HepG2 (cell line): ENCODE results near the gene HTR3B. TPM values are rescaled to one million over a fixed set of nuclear protein-coding genes. Genes with fewer than 3 reads are reported as not detected.
A peak's percentile ranks its signal among the peaks of the same experiment; 100 is the strongest.

Experiments used
- ATAC-seq: fragments of 200-7000 bp; cut with Tn5 transposase; 3 replicates; pipeline ENCODE4 v1.9.1; 2020; ENCODE audit warnings: mild to moderate bottlenecking, moderate library complexity
- BruUV-seq: library from RNA; stranded (reverse); fragments of 400-500 nt; replicated peaks from 2 replicates; lab custom pipeline; 2021; lab: Mats Ljungman, UMichigan
- CTCF ChIA-PET: fragments of 300-600 bp; formaldehyde crosslinking; extraction: SDS; loops from one replicate; lab custom pipeline; 2021; ENCODE audit warnings: low total read pairs, inconsistent platforms, low intra/inter-chr PET ratio; lab: Yijun Ruan, JAX
- POLR2A ChIA-PET: fragments of 350-600 bp; sonication (Branson Sonifier 250); formaldehyde crosslinking; loops from one replicate; lab custom pipeline; 2020; ENCODE audit warnings: antibody characterized with exemption, inconsistent platforms; lab: Yijun Ruan, JAX
- DNase-seq: peaks from one replicate; pipeline ENCODE4 v3.0.0-alpha.2; 2015; ENCODE audit warnings: low spot score
- FAIRE-seq: peaks from 3 replicates; lab custom pipeline; 2011; peaks lifted over from hg19 to GRCh38; lab: Jason Lieb, UNC
- H2AFZ ChIP-seq: one replicate; pipeline ENCODE4 v1.6.1; 2011; ENCODE audit warnings: low read length, inconsistent platforms
- H3K27ac ChIP-seq: fragments of 300-600 bp; 3 replicates; pipeline ENCODE4 v1.8.0; 2011; ENCODE audit warnings: mixed run types, mild to moderate bottlenecking, mixed read lengths, low read length, inconsistent platforms; ENCODE audit not compliant: insufficient read depth; ENCODE audit errors: extremely low read length
- H3K27me3 ChIP-seq, 2 experiments: fragments of 200-600 bp in 1 of 2; 2 replicates in 1 of 2; 3 replicates in 1 of 2; pipeline versions ENCODE4 v1.6.0 to v1.8.0; 2011; ENCODE audit warnings: low read length in 2 of 2, mild to moderate bottlenecking in 2 of 2, moderate library complexity in 2 of 2, inconsistent platforms in 1 of 2; ENCODE audit not compliant: insufficient read depth in 2 of 2, control insufficient read depth in 1 of 2
- H3K36me3 ChIP-seq, 2 experiments: fragments of 200-600 bp in 1 of 2; replicated peaks in 1 of 2; 2 replicates in 1 of 2; 3 replicates in 1 of 2; pipeline versions ENCODE4 v1.5.1 to v1.8.0; 2011; ENCODE audit warnings: low read length in 2 of 2, inconsistent platforms in 1 of 2; ENCODE audit not compliant: insufficient read depth in 2 of 2, control insufficient read depth in 1 of 2
- H3K4me1 ChIP-seq: 2 replicates; pipeline ENCODE4 v1.5.1; 2012; ENCODE audit warnings: low read length, inconsistent platforms; ENCODE audit not compliant: insufficient read depth
- H3K4me2 ChIP-seq: 2 replicates; pipeline ENCODE4 v1.6.0; 2011; ENCODE audit warnings: low read depth, low read length, inconsistent platforms
- H3K4me3 ChIP-seq, 3 experiments: fragments of 200-600 bp in 1 of 3; sonication (generic), shearing (Covaris generic) in 1 of 3; replicated peaks in 1 of 3; 2 replicates each; pipeline ENCODE4 v1.5.1; 2011 to 2016; ENCODE audit warnings: low read length in 3 of 3, inconsistent platforms in 2 of 3, low read depth in 2 of 3, mild to moderate bottlenecking in 2 of 3, control low read depth in 1 of 3, mixed read lengths in 1 of 3; ENCODE audit not compliant: insufficient read depth in 1 of 3
- H3K79me2 ChIP-seq: one replicate; pipeline ENCODE4 v1.6.1; 2011; ENCODE audit warnings: low read length, inconsistent platforms; ENCODE audit not compliant: insufficient read depth
- H3K9ac ChIP-seq: 2 replicates; pipeline ENCODE4 v1.6.0; 2011; ENCODE audit warnings: mild to moderate bottlenecking, low read depth, low read length, inconsistent platforms; ENCODE audit not compliant: insufficient read depth
- H3K9me3 ChIP-seq: 2 replicates; pipeline ENCODE4 v1.5.1; 2012; ENCODE audit warnings: mild to moderate bottlenecking, low read length
- H4K20me1 ChIP-seq: 2 replicates; pipeline ENCODE4 v1.6.0; 2011; ENCODE audit warnings: inconsistent platforms, mild to moderate bottlenecking, low read length, moderate library complexity; ENCODE audit not compliant: insufficient read depth
- ATF7 ChIP-seq, 2 experiments: fragments of 450-650 bp in 1 of 2; sonication (generic) in 1 of 2; formaldehyde crosslinking in 1 of 2; IDR thresholded peaks; 2 replicates each; pipeline versions ENCODE4 v1.4.0 to v1.6.1; 2016 to 2020; ENCODE audit warnings: antibody characterized with exemption in 1 of 2, mild to moderate bottlenecking in 1 of 2, missing genetic modification reagents in 1 of 2
- CEBPG ChIP-seq: IDR thresholded peaks from 2 replicates; pipeline ENCODE4 v1.6.1; 2016
- ERF ChIP-seq: IDR thresholded peaks from 2 replicates; pipeline ENCODE4 v1.6.1; 2018; ENCODE audit warnings: missing biosample characterization, missing genetic modification reagents
- FOSL2 ChIP-seq: sonication (generic); formaldehyde crosslinking; IDR thresholded peaks from 2 replicates; pipeline ENCODE4 v1.4.0; 2020; ENCODE audit warnings: missing genetic modification reagents
- GZF1 ChIP-seq: sonication (generic); formaldehyde crosslinking; IDR thresholded peaks from 2 replicates; pipeline ENCODE4 v1.5.1; 2020; ENCODE audit warnings: mild to moderate bottlenecking, missing genetic modification reagents
- MAF1 ChIP-seq: sonication (generic); formaldehyde crosslinking; IDR thresholded peaks from 2 replicates; pipeline ENCODE4 v1.5.0; 2020; ENCODE audit warnings: missing genetic modification reagents, borderline replicate concordance
- WGBS: methylation state at CpG from one replicate; pipeline ENCODE4 v1.1.6; 2017; ENCODE audit warnings: low lambda C conversion rate; 5-methylcytosine and 5-hydroxymethylcytosine counted together
- in situ Hi-C: cut with HindIII; loops from 2 replicates; pipeline ENCODE4 v1.10.0; 2017; ENCODE audit warnings: low pct_unique_long_range_greater_than_20kb; ENCODE audit not compliant: extremely low pct_ligation_motif_present
- intact Hi-C: fragments of 100-400 bp; cut with micrococcal nuclease; formaldehyde crosslinking; loops from one replicate; pipeline ENCODE4 v1.10.0; 2022; ENCODE audit not compliant: unreplicated experiment
- polyA plus RNA-seq, 8 experiments: library from polyadenylated mRNA; depleted of rRNA in 3 of 8; stranded (reverse) in 7 of 8; unstranded in 1 of 8; fragments of >200 nt; fragmentation: Illumina TruSeq in 4 of 8; extraction: Trizol in 4 of 8; gene quantifications; 2 replicates each; pipeline versions ENCODE4 v1.2.1 to v1.2.3, GENCODE V29; 2011 to 2016; ENCODE audit warnings: low read depth in 4 of 8, missing spikeins in 1 of 8, mixed read lengths in 1 of 8; ENCODE audit not compliant: insufficient read depth in 1 of 8
- total RNA-seq, 5 experiments: library from RNA; depleted of rRNA; stranded (reverse); fragments of >200 nt; fragmentation: Illumina TruSeq; extraction: Trizol; gene quantifications; 2 replicates each; pipeline ENCODE4 v1.2.3, GENCODE V29; 2016; ENCODE audit warnings: low read depth in 1 of 5
- TF ChIP-seq, protein P1 (sequence below): sonication (generic); IDR thresholded peaks from 2 replicates; pipeline ENCODE4 v1.6.1; 2016; ENCODE audit warnings: low read depth, borderline replicate concordance
- TF ChIP-seq, protein P2 (sequence below): sonication (generic); formaldehyde crosslinking; IDR thresholded peaks from 2 replicates; pipeline ENCODE4 v1.4.0; 2020; ENCODE audit warnings: missing genetic modification reagents
- TF ChIP-seq, protein P3 (sequence below): sonication (generic); formaldehyde crosslinking; IDR thresholded peaks from 2 replicates; pipeline ENCODE4 v1.4.0; 2020; ENCODE audit warnings: missing genetic modification reagents
- TF ChIP-seq, protein P4 (sequence below): sonication (generic); formaldehyde crosslinking; IDR thresholded peaks from 2 replicates; pipeline ENCODE4 v1.5.0; 2020; ENCODE audit warnings: missing genetic modification reagents

HTR3B gene
- total and polyA plus RNA-seq, 2 of the 13 experiments (the other 11 are each of a cell fraction or from before 2014, with no cell fraction given), result 0.09 to 1.7 TPM

DNA sequence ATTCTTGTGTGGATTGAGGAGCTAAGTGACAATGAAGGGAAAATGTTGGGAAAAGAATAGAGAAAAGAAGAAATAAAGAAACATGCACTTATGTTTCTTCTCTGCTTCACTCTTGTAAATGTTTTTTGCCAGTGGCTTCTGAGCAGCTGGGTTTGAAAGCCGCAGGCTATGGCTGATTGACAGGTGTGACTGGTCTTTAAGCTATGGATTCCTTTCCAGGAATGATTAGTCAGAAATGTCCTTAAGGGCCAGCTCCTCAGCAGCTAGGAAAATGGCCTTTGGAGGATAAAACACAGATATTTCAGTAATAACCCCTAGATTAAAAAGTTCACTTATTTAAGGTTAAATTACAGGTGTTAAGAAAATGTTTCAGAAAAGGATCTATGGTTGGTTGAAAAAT, 22.7 kb upstream of the HTR3B start:
- Histone ChIP-seq H3K79me2 (no peaks in the 10 kb centered on the region), H3K4me1 (peaks cover 30% of the 10 kb centered on the region), H3K4me3 (no peak overlapping the region), H4K20me1 (no peaks in the 10 kb centered on the region), H3K36me3 (no peaks in the 10 kb centered on the region), H3K27ac (no peak overlapping the region), H2AFZ (no peak overlapping the region), H3K9ac (no peak overlapping the region), H3K27me3 (no peaks in the 10 kb centered on the region), H3K9me3 (no peaks in the 10 kb centered on the region), H3K4me2 (no peak overlapping the region)
- DNase-seq, result no peak
- FAIRE-seq, result no peak
- ChIA-PET POLR2A (no interaction called here), CTCF (no interaction called here)
- ATAC-seq, result no peak
- WGBS, result 31% methylated on average over 1 of the region's 1 CpG
- intact Hi-C loops (no loop called here), in situ Hi-C loops (no loop called here)
- no TSS peak for BruUV-seq
- TF ChIP-seq MAF1 (CRISPR knock-in tag), result no peak

DNA sequence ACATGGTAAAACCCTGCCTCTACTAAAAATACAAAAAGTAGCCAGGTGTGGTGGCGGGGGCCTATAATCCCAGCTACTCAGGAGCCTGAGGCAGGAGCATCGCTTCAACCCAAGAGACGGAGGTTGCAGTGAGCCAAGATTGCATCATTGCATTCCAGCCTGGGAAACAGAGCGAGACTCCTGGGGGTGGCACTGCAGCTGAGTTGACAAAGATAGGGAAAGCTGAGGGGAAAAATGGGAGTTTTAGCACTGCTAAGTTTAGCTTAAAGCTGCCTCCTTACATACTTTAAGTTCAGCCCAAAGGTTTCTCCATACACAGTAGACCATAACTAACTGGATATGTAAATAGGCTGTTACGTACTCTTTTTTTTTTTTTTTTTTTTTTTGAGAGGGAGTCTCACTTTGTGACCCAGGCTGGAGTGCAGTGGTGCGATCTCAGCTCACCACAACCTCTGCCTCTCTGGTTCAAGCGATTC, 20.2 kb upstream of the HTR3B start:
- in situ Hi-C loops, result no loop called here
- CTCF ChIA-PET, result no interaction called here
- peak; percentile 97 for TF ChIP-seq CEBPG (CRISPR knock-in tag)
- TF ChIP-seq ERF (CRISPR knock-in tag), result peak; percentile 24; the same call in 1 of the 2 replicates
- TF ChIP-seq, protein P1, sequence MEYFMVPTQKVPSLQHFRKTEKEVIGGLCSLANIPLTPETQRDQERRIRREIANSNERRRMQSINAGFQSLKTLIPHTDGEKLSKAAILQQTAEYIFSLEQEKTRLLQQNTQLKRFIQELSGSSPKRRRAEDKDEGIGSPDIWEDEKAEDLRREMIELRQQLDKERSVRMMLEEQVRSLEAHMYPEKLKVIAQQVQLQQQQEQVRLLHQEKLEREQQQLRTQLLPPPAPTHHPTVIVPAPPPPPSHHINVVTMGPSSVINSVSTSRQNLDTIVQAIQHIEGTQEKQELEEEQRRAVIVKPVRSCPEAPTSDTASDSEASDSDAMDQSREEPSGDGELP, result peak; percentile 58; the same call in 1 of the 2 replicates
- no peak for TF ChIP-seq GZF1
- peak; percentile 67 for TF ChIP-seq ATF7 (IDR thresholded peaks at IDR 0.05)
- 0 out of 2 replicates have a peak, but pooled peaks have one; percentile 24 for TF ChIP-seq ATF7 (CRISPR knock-in tag; IDR thresholded peaks at IDR 0.05)
- TF ChIP-seq, protein P2, sequence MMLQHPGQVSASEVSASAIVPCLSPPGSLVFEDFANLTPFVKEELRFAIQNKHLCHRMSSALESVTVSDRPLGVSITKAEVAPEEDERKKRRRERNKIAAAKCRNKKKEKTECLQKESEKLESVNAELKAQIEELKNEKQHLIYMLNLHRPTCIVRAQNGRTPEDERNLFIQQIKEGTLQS, result peak; percentile 96
- TF ChIP-seq, protein P3, sequence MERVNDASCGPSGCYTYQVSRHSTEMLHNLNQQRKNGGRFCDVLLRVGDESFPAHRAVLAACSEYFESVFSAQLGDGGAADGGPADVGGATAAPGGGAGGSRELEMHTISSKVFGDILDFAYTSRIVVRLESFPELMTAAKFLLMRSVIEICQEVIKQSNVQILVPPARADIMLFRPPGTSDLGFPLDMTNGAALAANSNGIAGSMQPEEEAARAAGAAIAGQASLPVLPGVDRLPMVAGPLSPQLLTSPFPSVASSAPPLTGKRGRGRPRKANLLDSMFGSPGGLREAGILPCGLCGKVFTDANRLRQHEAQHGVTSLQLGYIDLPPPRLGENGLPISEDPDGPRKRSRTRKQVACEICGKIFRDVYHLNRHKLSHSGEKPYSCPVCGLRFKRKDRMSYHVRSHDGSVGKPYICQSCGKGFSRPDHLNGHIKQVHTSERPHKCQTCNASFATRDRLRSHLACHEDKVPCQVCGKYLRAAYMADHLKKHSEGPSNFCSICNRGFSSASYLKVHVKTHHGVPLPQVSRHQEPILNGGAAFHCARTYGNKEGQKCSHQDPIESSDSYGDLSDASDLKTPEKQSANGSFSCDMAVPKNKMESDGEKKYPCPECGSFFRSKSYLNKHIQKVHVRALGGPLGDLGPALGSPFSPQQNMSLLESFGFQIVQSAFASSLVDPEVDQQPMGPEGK (CRISPR knock-in tag), result peak; percentile 65
- TF ChIP-seq FOSL2 (CRISPR knock-in tag), result peak; percentile 32; the same call in 1 of the 2 replicates
- TF ChIP-seq, protein P4, sequence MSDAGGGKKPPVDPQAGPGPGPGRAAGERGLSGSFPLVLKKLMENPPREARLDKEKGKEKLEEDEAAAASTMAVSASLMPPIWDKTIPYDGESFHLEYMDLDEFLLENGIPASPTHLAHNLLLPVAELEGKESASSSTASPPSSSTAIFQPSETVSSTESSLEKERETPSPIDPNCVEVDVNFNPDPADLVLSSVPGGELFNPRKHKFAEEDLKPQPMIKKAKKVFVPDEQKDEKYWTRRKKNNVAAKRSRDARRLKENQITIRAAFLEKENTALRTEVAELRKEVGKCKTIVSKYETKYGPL (CRISPR knock-in tag), result 0 out of 2 replicates have a peak, but pooled peaks have one; percentile 42

More for the DNA sequence above, 20.2 kb upstream of the HTR3B start:
- FAIRE-seq (peak; percentile 66), DNase-seq (peak; percentile 45), ATAC-seq (peak; percentile 92)
- Histone ChIP-seq H3K27ac (no peak overlapping the region), H4K20me1 (no peaks in the 10 kb centered on the region), H3K4me3 (peak overlapping the region in 2 of 3 experiments; percentile 7 to 37; a peak in 3 of 6 replicates), H3K27me3 (no peaks in the 10 kb centered on the region), H3K9me3 (no peaks in the 10 kb centered on the region), H3K9ac (no peak overlapping the region), H3K79me2 (no peaks in the 10 kb centered on the region), H2AFZ (peak overlapping the region; percentile 86), H3K36me3 (no peaks in the 10 kb centered on the region), H3K4me1 (peaks cover 11% of the 10 kb centered on the region), H3K4me2 (peak overlapping the region; percentile 67)
- POLR2A ChIA-PET, result interaction anchor here (0.7 to 1.5 kb wide), 4 partner anchors 9 to 570 kb away, joined by 3 to 6 read pairs (median 5); partner anchors contain the start of gene USP28
- 10% methylated on average over 7 of the region's 7 CpGs for WGBS
- intact Hi-C loops, result no loop called here
- BruUV-seq, result no TSS peak
